IPS-20b (cell line): ENCODE measurements around the gene PRKCA.

Experiments used
- H3K27ac ChIP-seq: one replicate; pipeline ENCODE4 v1.5.1; 2013; ENCODE audit warnings: low read length
- H3K27me3 ChIP-seq: 2 replicates; pipeline ENCODE4 v1.6.1; 2013; ENCODE audit warnings: mild to moderate bottlenecking, low read length, inconsistent platforms; ENCODE audit not compliant: insufficient read depth
- H3K36me3 ChIP-seq: 2 replicates; pipeline ENCODE4 v1.6.1; 2013; ENCODE audit warnings: low read depth, mild to moderate bottlenecking, inconsistent platforms, low read length, moderate library complexity; ENCODE audit not compliant: insufficient read depth
- H3K4me1 ChIP-seq: 2 replicates; pipeline ENCODE4 v1.6.1; 2013; ENCODE audit warnings: mild to moderate bottlenecking, control low read depth, inconsistent platforms, low read length, moderate library complexity; ENCODE audit not compliant: insufficient read depth
- H3K4me3 ChIP-seq: 2 replicates; pipeline ENCODE4 v1.5.1; 2013; ENCODE audit warnings: mild to moderate bottlenecking, low read length, inconsistent platforms
- H3K9ac ChIP-seq: 2 replicates; pipeline ENCODE4 v1.6.1; 2013; ENCODE audit warnings: low read depth, mild to moderate bottlenecking, inconsistent platforms, low read length, moderate library complexity
- H3K9me3 ChIP-seq: 2 replicates; pipeline ENCODE4 v1.6.1; 2013; ENCODE audit warnings: mild to moderate bottlenecking, low read depth, low read length, inconsistent platforms; ENCODE audit not compliant: insufficient read depth

PRKCA gene

DNA sequence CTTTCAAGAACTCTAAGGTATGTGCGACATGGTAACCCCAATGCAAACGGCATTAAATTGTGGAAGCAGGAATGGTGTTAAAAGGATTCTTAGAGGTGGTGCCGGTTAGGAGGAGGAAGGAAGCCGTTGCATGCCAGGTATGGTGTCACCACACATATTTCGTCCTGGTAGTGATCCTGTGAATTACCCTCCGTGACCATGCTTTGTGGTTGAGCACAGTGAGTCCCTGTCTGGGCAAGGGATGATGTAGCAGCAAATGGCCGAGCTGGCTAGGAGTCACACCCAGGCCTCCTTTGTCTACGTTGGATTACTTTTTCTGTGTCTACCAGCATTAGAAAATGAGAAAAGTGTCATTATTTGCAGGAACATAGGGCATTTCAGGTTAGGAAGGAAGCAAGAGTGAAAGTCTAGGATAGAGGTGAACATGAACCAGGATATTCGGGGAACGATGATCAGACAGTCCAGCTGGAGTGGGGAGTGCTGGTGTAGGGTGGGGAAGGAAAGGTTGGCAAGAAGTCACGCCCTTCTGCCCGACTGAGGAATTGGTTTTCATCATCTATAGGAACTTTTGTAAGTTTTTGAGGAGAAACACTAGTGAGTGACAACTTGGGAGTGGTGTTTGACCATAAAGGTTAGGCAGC lies 123.5 kb downstream of the PRKCA start:
- Histone ChIP-seq H3K27ac (no peak overlapping the region), H3K4me3 (no peak overlapping the region), H3K4me1 (peaks cover 14% of the 10 kb centered on the region; the same call in 1 of the 2 replicates)

DNA sequence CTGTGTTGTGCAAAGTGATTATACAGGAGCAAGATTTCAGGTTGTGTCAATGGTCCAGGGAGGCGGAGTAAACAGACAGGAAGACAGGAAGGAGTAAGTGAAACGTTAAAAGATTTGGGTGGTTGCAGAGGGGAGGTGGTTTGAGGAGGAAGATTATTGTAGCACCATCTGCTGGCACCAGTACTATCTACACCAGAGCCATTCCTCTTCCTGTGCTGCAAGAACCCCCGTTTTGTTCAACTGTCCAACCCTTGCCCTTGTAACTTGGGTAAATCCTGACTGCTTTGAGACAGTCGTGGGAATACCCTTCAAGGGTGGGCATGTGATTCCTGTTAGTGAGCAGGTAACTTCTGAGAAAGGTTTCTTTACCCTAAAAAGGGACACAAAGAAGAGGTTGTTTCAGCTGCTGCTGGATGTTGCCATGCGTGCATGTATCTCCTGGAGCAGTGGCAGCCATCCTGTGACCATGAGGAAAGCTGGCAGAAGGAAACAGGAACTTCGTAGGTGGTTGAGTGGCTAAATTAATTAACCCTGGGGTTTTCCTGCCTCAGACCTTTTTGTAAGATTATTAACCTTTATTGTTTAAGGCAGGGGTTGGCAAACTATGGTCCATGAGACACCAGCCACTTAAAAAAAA lies 124.1 kb downstream of the PRKCA start:
- no peaks in the 10 kb centered on the region for H3K36me3 ChIP-seq
- H3K27me3 ChIP-seq = no peaks in the 10 kb centered on the region
- H3K9me3 ChIP-seq = no peaks in the 10 kb centered on the region
- H3K9ac ChIP-seq = no peak overlapping the region
- H3K4me3 ChIP-seq = no peak overlapping the region
- H3K4me1 ChIP-seq = peaks cover 11% of the 10 kb centered on the region; the same call in 1 of the 2 replicates
- H3K27ac ChIP-seq = no peak overlapping the region

More for the DNA sequence above, 123.5 kb downstream of the PRKCA start:
- Histone ChIP-seq H3K36me3 (no peaks in the 10 kb centered on the region), H3K9ac (no peak overlapping the region), H3K9me3 (no peaks in the 10 kb centered on the region), H3K27me3 (no peaks in the 10 kb centered on the region)

DNA sequence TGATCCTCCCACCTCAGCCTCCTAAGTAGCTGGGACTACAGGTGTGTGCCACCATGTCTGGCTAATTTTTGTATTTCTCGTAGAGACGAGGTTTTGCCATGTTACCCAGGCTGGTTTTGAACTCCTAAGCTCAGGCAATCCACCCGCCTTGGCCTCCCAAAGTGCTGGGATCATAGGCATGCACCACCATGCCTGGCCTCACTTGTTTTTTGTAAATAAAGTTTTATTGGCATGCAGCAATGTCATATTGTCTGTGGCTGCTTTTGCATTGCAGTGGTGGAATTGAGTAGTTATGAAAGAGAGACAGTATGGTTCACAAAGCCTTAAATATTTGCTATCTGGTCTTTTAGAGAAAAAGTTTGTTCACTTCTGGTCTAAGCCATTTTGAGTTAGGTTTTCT lies 124.7 kb downstream of the PRKCA start:
- Histone ChIP-seq H3K9me3 (no peaks in the 10 kb centered on the region), H3K27me3 (no peaks in the 10 kb centered on the region), H3K4me1 (peaks cover 17% of the 10 kb centered on the region; the same call in 1 of the 2 replicates), H3K27ac (no peak overlapping the region), H3K4me3 (no peak overlapping the region), H3K36me3 (no peaks in the 10 kb centered on the region), H3K9ac (no peak overlapping the region)

DNA sequence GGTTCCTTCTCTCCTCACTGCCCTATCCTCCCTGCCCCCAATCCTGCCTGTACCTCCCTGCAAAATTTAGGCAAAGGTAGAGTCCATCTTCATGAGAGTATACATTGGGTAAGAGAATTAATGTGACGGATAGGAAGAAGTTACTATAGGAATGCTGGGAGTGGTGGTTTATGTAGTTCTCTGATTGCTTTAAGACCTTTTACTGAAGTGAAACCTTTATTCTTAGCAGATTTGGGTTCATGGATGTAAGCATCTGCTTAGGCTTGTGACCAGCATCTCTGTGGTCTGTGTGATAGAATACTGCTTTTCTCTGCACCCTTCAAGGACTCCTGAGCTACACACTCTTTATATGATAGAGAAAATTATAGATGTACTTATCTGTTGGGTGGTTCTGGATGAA lies 127.3 kb downstream of the PRKCA start:
- Histone ChIP-seq H3K27me3 (no peaks in the 10 kb centered on the region), H3K9ac (no peak overlapping the region), H3K36me3 (no peaks in the 10 kb centered on the region), H3K4me1 (peaks cover 9% of the 10 kb centered on the region; the same call in 1 of the 2 replicates), H3K4me3 (no peak overlapping the region), H3K27ac (no peak overlapping the region), H3K9me3 (no peaks in the 10 kb centered on the region)

DNA sequence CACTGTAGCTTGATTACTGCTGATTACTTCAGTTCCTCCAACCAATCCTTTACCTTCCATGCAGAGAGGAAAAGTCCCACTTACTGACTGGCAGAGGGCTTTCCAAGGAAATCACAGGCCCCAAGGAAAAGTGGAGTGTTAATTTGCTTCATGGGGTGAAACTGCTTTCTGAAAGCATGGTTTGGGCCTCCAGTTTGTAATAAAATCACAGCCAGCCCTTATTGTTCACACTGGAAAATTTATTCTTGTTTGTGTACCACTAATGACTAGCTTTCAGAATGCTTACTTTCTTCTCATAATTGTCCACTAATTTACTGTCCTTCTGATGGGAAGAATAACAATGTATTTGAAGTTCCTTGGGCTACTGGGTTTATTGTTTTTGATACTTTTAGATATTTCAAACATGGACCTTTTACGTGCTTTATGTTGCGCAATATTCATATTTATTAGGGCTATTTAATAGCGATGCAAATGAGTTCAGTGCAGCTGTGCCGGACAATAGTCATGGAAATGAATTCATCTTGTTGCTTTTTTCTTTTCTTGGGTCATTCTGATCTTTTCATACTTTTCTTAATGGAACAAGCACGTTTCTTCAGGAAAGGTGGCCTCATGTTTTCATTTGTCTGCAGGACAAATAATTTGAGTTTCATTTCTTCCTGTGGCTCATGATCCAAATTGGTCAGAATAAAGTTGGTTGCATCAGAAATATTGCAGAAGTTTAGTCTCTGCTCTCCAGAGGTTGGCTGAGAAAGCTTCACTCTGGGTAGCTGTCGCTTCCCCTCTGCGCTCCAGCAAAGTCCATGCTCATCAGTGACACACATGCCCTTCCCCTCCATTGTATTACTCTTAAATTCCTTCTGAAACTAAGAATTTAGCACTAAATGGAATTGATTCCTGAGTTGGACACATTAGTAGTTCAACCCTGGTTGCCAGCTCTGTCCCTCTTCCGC lies 128.7 kb downstream of the PRKCA start:
- no peak overlapping the region for H3K9ac ChIP-seq
- no peak overlapping the region for H3K27ac ChIP-seq
- H3K4me3 ChIP-seq = no peak overlapping the region
- H3K4me1 ChIP-seq = peaks cover 6% of the 10 kb centered on the region; the same call in 1 of the 2 replicates
- no peaks in the 10 kb centered on the region for H3K9me3 ChIP-seq
- H3K36me3 ChIP-seq = no peaks in the 10 kb centered on the region
- H3K27me3 ChIP-seq = no peaks in the 10 kb centered on the region

DNA sequence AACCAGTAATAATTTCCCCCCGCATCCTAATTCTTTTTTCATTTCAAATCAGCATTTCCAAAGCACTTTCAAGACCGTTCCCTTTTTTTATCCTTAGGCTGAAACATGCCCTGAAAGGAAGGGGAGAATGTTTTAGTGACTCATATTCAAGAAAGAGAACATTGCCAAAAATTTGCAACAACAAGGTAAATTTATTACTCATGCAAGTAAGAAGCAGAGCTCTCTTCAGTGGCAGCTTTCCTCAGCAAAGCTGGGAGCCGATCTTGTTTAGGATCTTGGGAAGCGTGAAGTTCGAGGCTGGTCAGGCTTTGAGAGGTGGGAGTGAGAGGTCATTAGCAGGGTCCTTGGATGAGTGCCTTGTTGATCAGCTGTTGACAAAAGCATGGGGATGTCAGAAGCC lies 129.5 kb downstream of the PRKCA start:
- Histone ChIP-seq H3K36me3 (no peaks in the 10 kb centered on the region), H3K4me3 (no peak overlapping the region), H3K9me3 (no peaks in the 10 kb centered on the region), H3K9ac (no peak overlapping the region), H3K27me3 (no peaks in the 10 kb centered on the region), H3K4me1 (peaks cover 12% of the 10 kb centered on the region; the same call in 1 of the 2 replicates), H3K27ac (no peak overlapping the region)

DNA sequence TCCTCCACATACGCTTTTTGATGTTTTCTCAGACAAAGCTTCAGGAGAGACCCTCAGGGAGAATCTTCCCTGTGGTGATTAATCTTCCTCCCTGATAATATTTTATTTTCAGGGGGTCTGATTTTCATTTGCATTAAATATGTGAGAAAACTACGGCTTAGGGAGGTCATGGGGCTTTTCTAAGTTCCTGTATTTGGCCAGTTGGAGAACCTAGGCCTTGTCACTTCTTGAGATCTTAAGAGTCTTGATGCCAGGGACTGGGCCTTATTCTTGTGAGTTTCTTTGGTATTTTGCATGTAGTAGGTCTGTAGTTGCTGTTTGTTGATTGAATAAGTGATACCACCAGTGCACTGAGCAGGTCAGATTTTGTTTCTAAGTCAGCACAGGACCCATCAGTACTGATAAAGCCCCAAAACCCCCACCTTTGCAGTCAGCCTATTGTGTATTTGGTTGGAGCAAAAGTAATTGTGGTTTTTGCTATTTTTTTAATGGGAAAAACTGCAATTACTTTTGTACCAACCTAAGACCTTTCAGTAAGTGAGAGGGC lies 130.1 kb downstream of the PRKCA start:
- no peaks in the 10 kb centered on the region for H3K9me3 ChIP-seq
- H3K4me1 ChIP-seq = peaks cover 15% of the 10 kb centered on the region; the same call in 1 of the 2 replicates
- H3K9ac ChIP-seq = no peak overlapping the region
- no peaks in the 10 kb centered on the region for H3K27me3 ChIP-seq
- no peak overlapping the region for H3K4me3 ChIP-seq
- no peaks in the 10 kb centered on the region for H3K36me3 ChIP-seq
- H3K27ac ChIP-seq = no peak overlapping the region

DNA sequence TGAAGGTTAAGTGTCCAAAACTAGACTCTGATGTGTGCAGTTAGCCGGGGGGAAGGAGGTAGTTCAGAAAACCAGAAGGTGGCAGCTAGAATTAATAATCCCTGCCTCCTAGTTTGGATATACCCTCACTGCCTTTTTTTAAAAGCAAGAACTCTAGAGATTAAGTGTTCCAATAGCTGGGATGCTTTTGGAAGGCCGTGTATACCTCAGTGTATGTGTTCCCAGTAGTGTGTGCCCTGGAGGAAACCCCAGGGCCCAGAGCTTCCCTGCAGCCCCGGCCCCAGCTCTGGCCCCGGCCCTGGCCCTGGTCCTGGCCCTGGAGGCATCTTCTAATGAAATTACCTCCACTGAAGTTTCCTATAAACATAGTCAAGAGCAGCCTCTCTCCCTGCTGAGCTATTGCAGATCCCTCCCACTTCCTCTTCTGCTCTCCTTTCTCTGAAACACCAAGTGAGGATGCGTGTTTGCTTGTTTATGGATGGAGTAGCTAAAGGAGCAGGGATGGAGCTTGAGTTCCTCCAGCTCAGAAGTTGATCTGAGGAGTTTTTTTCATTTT lies 130.7 kb downstream of the PRKCA start:
- Histone ChIP-seq H3K27ac (no peak overlapping the region), H3K4me3 (no peak overlapping the region), H3K36me3 (no peaks in the 10 kb centered on the region), H3K4me1 (peaks cover 15% of the 10 kb centered on the region; the same call in 1 of the 2 replicates), H3K9ac (no peak overlapping the region), H3K27me3 (no peaks in the 10 kb centered on the region), H3K9me3 (no peaks in the 10 kb centered on the region)

DNA sequence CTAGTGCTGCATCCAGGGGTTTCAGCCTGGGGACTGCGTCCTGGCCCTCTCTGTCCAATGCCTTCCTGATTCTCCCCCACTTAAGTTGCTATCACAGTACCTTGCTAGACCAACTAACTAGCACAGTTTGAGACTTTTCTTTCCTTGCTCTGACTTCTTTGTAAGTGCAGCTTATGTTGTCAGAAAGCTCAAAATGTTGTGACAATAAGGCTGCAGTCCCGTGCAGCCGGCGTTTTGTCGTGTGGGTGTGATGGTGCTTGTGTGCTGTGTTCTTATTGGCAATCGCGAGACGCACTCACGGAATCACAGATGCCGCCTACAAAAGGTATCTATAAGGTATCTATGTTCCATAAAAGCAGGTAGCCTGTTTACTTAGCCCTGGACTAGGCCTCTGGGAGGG lies 132.8 kb downstream of the PRKCA start:
- Histone ChIP-seq H3K9me3 (no peaks in the 10 kb centered on the region), H3K27ac (no peak overlapping the region), H3K36me3 (no peaks in the 10 kb centered on the region), H3K4me1 (peaks cover 15% of the 10 kb centered on the region; the same call in 1 of the 2 replicates), H3K27me3 (no peaks in the 10 kb centered on the region), H3K4me3 (no peak overlapping the region), H3K9ac (no peak overlapping the region)

DNA sequence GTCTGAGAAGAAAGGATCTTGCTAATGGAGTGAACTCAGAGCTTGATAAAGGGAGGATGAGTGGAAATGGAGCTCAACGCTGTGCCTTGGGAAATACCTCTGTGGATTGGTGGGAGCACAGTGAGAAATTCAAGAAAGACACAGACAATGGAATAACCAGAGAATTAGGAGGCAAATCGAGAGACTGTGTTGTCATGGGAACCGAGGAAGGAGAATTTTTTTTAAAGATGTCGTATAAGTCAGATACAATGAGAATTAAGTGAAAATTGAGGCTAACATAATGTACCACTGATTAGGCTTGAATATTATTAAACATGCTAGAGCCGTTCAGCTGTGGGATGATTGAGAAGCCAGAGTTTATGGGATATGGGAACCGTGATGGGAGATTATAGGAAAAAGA lies 134.2 kb downstream of the PRKCA start:
- Histone ChIP-seq H3K9ac (no peak overlapping the region), H3K36me3 (no peaks in the 10 kb centered on the region), H3K27me3 (no peaks in the 10 kb centered on the region), H3K9me3 (no peaks in the 10 kb centered on the region), H3K4me1 (peaks cover 13% of the 10 kb centered on the region; the same call in 1 of the 2 replicates), H3K27ac (no peak overlapping the region), H3K4me3 (0 out of 2 replicates have a peak overlapping the region, but pooled peaks have one; percentile 4)

DNA sequence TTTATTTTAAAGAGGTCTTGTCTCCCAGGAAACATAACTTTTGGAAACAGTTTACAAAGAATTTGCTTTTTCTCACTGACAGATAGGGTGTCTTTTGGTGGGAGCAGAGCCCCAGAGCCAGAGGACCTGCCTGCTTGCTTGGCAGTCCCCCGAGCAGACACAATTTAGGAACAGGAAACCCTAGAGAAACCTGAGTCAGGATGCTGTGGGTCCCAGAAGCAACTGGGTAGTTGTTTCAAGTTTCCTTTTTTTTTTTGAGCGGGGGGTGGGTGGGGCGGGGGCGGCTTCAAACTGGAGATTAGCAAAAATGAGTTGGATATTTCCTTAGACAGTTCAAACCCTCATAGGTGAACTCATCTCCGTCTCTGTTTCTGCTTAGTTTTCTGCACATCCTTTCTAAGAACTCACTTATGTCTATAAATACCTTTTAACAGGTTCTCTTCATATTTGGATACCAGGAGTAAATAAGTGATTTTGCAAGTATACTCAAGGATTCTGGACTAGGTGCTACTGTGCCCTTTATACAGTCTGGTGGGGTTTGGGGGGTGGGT lies 135.1 kb downstream of the PRKCA start:
- Histone ChIP-seq H3K27me3 (no peaks in the 10 kb centered on the region), H3K4me3 (no peak overlapping the region), H3K36me3 (no peaks in the 10 kb centered on the region), H3K4me1 (peaks cover 9% of the 10 kb centered on the region; the same call in 1 of the 2 replicates), H3K9me3 (no peaks in the 10 kb centered on the region), H3K9ac (no peak overlapping the region), H3K27ac (no peak overlapping the region)
